Measurements from ENCODE around the gene WNT9B.
"Not testable (repeated sequence)": the region's sequence is repeated elsewhere in the genome, so short reads cannot be mapped to it uniquely, and the experiment has no call there.

Gene WNT9B

GRCh38 chr17:46895171-46895570 lies 43.8 kb downstream of the WNT9B start:
- Histone ChIP-seq H3K4me3 (no peak overlapping the region), H3K27ac (no peak overlapping the region)

DNA sequence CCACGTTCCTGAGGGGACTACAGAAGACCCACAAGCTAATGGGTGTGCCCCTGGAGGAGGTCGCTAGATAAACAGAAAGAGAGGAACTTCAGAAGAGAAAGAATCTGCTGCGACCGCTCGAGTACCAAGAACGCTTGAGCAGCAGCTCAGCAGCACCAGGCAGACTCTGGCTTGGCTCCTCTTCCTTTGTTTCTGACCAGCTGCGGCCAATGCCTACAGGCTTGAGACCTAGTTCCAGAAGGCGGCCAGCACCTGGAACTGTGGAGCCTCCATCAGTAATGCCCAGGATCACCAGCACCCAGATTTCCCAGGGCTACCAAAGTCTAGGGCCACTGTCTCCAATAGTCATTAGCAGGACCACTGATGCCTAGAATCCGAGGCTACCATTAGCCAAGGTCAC lies 45.6 kb downstream of the WNT9B start:
- no peak overlapping the region for H3K27ac ChIP-seq
- H3K4me3 ChIP-seq, result no peak overlapping the region

DNA sequence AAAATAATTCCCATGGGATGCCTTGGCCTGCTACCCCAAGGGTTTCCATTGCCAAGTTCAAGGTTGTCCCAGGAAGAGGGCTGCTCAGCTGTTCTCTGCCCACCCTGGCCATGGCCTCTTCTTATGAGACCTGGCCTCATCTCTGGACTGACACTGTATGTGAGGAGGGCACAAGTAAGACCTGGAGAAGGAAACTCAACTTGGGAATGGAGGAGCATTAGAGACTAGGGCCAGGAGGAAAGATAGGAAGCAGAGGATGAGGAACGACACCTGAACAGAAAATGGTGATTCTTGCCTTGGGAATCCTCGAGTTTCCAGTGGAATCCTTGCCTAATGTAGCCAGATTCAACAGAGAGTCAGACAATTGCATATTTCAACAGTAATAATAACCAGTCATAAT lies 47.0 kb downstream of the WNT9B start:
- Histone ChIP-seq H3K27ac (no peak overlapping the region), H3K4me3 (no peak overlapping the region)

GRCh38 chr17:46898860-46899259 lies 47.5 kb downstream of the WNT9B start:
- Histone ChIP-seq H3K4me3 (no peak overlapping the region), H3K27ac (no peak overlapping the region)

- no peak overlapping the region for H3K27ac ChIP-seq
- H3K4me3 ChIP-seq, result no peak overlapping the region
Observed at GRCh38 chr17:46901291-46901690, 49.9 kb downstream of the WNT9B start.

DNA sequence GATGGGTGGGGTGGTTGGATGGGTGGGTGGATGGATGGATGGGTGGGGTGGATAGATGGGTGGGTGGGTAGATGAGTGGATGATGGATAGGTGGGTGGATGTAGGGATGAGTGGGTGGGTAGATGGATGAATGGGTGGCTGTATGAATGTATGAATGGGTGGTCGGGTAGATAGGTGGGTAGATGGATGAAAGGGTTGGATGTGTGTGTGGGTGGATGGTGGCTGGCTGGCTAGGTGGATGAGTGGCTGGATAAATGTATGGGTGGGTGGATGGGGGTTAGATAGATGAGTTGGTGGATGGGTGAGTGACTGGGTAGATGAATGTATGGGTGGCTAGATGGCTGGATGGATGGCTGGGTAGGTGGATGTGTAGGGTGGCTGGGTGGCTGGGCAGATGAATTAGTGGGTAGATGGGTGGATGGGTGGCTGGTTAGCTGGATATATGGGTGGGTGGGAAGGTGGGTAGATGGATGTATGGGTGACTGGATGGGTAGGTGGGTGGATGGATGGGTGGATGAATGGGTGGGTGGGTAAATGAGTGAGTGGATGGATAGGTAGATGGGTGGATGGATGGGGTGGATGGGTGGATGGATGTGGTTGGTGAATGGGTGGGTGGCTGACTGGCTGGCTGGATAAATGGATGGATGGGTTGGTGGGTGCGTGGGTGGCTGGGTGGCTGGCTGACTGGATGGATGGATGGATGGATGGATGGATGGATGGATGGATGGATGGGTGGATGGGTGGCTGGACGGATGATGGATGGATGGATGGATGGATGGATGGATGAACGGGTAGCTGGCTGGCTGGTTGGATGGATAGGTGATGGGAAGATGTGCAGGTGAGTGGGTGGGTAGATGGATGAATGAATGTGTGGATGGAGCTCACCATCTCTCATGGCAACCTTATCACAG lies 52.6 kb downstream of the WNT9B start:
- H3K27ac ChIP-seq, result no peak overlapping the region
- no peak overlapping the region for H3K4me3 ChIP-seq

DNA sequence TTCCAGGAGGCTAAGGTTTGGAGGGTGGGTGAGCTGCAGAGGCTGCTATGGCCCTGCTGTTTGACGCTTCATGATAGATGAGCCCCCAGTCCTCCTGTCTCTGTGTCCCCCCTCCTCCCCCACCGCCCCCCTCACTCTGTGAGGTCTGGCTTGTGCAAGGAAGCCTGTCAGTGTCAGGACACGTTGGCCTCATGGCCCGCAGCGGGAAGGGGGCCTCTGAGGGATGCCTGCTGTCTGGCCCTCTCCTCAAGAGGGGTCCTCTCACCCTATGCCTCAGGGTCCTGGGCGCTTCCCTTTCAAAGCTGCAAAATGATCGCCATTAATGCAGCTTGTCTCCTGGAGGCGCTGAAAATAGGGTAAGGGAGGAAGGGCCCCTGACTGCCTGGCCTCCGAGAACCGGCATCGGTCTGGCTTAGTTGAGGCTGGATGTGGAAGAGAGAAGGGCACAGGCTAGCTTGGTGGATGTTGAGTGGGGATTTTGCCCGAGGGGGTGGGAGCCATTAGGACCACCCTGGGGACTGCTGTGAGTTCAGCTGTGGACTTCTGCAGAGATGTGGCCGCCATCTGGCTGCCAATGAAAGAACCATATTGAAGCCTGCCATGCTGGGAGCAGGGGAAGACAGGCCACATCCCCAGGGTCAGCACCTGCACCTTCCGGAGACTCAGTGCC lies 56.8 kb downstream of the WNT9B start:
- Histone ChIP-seq H3K27ac (no peak overlapping the region), H3K4me3 (no peak overlapping the region)

DNA sequence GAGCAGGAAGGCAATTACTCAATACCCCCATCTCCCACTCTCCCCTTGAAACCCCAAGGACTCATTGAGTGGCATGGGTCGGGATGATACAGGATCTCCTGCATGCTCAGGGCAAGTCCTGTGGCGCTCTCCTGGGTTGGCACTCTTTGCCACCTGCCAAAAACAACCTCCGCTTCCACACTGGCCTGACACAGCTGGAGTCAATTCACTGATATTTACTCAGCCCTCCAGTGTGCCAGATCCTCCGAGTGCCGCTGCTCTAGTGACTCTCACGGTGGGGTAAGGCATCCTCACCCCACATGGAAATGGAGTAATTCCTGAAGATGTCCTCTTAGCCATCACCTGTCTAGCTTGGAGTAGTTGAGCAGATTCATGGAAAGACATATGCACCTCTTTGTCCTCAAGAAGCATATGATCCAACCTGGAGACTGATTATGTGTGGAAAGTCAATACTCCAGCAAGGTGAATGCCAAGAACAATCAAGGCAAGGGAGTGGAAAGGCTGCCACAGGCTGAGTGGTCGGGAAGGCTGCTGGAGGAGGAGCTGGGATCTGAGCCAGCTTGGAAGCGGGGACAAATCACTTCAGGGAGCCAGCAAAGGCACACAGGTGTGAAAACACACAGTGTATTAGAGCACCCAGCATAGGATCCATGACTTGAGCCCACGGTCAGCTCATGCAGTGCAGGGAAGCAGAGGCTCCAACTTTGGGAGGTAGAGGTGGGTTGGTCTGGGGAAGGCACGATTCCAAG lies 59.0 kb downstream of the WNT9B start:
- Histone ChIP-seq H3K27ac (no peak overlapping the region), H3K4me3 (no peak overlapping the region)

- Histone ChIP-seq H3K4me3 (no peak overlapping the region), H3K27ac (no peak overlapping the region)
Observed at GRCh38 chr17:46911311-46911710, 59.9 kb downstream of the WNT9B start.

DNA sequence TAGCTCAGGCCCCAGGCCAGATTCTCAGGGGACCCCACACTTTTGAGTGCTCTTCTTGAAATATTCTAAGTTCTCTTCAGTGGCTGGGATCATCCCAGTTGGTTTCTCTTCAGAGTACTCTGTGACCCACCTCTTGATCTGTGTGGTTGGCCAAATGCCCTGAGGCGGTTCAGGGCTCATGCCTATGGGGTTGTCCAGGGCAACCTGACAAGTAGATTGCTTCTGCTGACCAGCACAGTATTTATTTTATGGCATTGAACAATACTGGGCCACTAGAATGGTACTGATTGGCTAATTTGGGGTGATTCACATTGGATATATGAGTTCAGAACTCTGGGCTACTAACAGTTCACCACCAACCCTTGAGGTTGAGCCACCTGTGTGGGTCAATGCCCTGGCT lies 64.2 kb downstream of the WNT9B start:
- H3K4me3 ChIP-seq, result no peak overlapping the region
- H3K27ac ChIP-seq, result no peak overlapping the region

- no peak overlapping the region for H3K4me3 ChIP-seq
- H3K27ac ChIP-seq, result no peak overlapping the region
Observed at GRCh38 chr17:46916211-46916610, 64.8 kb downstream of the WNT9B start.

DNA sequence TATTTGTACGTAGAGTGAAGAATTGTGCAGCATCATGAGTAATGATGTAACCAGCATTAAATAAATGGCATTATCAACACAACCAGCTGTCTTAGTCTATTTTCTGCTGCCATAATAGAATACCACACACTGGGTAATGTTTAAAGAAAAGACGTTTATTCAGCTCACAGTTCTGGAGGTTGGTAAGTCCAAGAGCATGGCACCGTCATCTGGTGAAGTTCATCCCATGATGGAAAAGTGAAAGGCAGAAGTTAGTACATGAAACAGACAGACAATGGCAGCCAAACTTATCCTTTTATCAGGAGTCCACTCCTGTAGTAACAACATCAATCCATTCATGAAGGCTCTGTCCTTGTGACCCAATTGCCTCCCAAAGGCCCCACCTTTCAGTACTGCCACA lies 65.2 kb downstream of the WNT9B start:
- no peak overlapping the region for H3K4me3 ChIP-seq

GRCh38 chr17:46917041-46917440 lies 65.7 kb downstream of the WNT9B start:
- H3K4me3 ChIP-seq, result no peak overlapping the region
- no peak overlapping the region for H3K27ac ChIP-seq

More for the DNA sequence above, 65.2 kb downstream of the WNT9B start:
- H3K27ac ChIP-seq, result no peak overlapping the region

DNA sequence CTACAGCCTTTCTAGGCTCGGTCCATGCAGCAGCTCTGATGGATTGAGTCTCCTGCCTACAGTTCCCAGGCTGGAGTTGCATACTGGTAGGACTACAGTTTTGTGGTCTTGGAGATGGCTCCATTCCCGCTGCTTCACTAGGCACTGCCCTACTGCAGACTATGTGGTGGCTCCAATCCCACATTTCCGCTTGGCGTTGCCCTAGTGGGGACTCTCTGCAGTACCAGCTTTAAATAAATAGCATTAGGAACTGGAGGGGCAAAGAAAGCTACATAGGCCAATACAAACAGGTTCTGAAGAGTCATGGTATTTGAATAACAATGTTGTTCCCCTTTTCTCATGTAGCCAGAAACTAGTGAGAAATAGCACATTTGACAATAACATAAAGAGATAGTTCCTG lies 66.1 kb downstream of the WNT9B start:
- H3K4me3 ChIP-seq, result no peak overlapping the region

DNA sequence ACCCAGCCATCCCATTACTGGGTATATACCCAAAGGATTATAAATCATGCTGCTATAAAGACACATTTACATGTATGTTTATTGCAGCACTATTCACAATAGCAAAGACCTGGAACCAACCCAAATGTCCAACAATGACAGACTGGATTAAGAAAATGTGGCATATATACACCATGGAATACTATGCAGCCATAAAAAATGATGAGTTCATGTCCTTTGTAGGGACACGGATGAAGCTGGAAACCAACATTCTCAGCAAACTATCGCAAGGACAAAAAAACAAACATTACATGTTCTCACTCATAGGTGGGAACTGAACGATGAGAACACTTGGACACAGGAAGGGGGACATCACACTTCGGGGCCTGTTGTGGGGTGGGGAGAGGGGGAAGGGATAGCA lies 70.6 kb downstream of the WNT9B start:
- peak overlapping the region in 3 of 7 experiments; percentile 82 to 93 (median 84) for H3K4me3 ChIP-seq
- not testable (repeated sequence) for H3K27ac ChIP-seq

More for the DNA sequence above, 66.1 kb downstream of the WNT9B start:
- H3K27ac ChIP-seq, result no peak overlapping the region

- Histone ChIP-seq H3K27ac (peak overlapping the region in 20 of 21 experiments; percentile 84 to 99 (median 96)), H3K4me3 (peak overlapping the region; percentile 75 to 93 (median 84))
Observed at GRCh38 chr17:46922487-46922803, 71.1 kb downstream of the WNT9B start.

GRCh38 chr17:46922804-46923635 lies 71.6 kb downstream of the WNT9B start, which contains the start of gene GOSR2:
TSS of gene GOSR2 (plus strand) at chr17:46923160. CDS start at chr17:46923193, 33 bp downstream.
- peak within 1 kb of the TSS; percentile 84 to 99 (median 95) for H3K27ac ChIP-seq

DNA sequence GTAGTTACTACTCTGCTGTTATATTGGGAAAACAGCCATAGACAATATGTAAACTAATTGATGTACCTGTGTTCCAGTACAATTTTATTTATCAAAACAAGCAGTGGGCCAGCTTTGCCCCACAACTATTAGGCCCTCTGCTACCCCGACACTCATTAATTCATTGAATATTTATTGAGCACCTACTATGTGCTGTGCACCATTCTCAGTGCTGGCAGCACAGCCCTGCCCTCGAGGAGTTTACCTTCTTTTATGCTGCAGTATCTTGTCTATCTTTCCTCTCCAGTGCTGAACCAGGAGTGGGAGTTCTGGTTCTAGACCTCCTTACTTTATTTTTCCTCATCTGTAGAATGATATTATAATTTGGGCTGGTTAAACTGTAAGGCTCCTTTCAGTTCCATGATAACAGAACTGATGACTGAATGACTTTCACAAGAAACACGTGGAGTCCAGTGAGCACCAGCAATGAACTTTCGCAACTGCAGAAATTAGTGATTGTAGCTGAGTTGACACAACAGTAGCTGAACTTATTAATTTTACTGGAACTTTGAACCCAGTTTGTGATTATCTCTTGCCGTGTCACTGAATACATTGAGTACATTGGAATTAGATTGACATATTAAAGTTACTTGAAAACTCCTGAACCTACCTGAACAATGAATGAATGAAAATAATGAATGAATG lies 73.9 kb downstream of the WNT9B start:
- H3K4me3 ChIP-seq, result no peak overlapping the region
- no peak overlapping the region for H3K27ac ChIP-seq

More at GRCh38 chr17:46922804-46923635, 71.6 kb downstream of the WNT9B start, which contains the start of gene GOSR2:
- peak within 1 kb of the TSS; percentile 75 to 93 (median 84) for H3K4me3 ChIP-seq
